ENCODE data around the gene C12orf42. TPM values are rescaled to one million over a fixed set of nuclear protein-coding genes. Genes with fewer than 3 reads are reported as not detected.

The C12orf42 gene
- total RNA-seq, 1 donor: not detected

GRCh38 chr12:103524238-103524875, 28.6 kb upstream of the C12orf42 start:
- no peak for DNase-seq (ENCODE audit: low read depth)
- no peak for TF ChIP-seq CTCF (IDR thresholded peaks at IDR 0.05; ENCODE audit: insufficient read depth, low read depth, low read length)
- H3K4me3 ChIP-seq (ENCODE audit: low read depth, low read length): no peak overlapping the region

- H3K4me3 ChIP-seq (ENCODE audit: low read depth, low read length): no peak overlapping the region
- DNase-seq (ENCODE audit: low read depth): no peak
- TF ChIP-seq CTCF (IDR thresholded peaks at IDR 0.05; ENCODE audit: insufficient read depth, low read depth, low read length): no peak
These were observed 28.0 kb upstream of the C12orf42 start for GRCh38 chr12:103523771-103524170.

- H3K4me3 ChIP-seq (ENCODE audit: low read depth, low read length): no peak overlapping the region
- TF ChIP-seq CTCF (IDR thresholded peaks at IDR 0.05; ENCODE audit: insufficient read depth, low read depth, low read length): no peak
- DNase-seq (ENCODE audit: low read depth): no peak
These were observed 25.0 kb upstream of the C12orf42 start for GRCh38 chr12:103520686-103521215.

GRCh38 chr12:103519632-103520031, 23.9 kb upstream of the C12orf42 start:
- no peak for DNase-seq (ENCODE audit: low read depth)
- no peak for TF ChIP-seq CTCF (IDR thresholded peaks at IDR 0.05; ENCODE audit: insufficient read depth, low read depth, low read length)
- no peak overlapping the region for H3K4me3 ChIP-seq (ENCODE audit: low read depth, low read length)

GRCh38 chr12:103518899-103519298, 23.1 kb upstream of the C12orf42 start:
- no peak overlapping the region for H3K4me3 ChIP-seq (ENCODE audit: low read depth, low read length)
- no peak for DNase-seq (ENCODE audit: low read depth)
- no peak for TF ChIP-seq CTCF (IDR thresholded peaks at IDR 0.05; ENCODE audit: insufficient read depth, low read depth, low read length)

GRCh38 chr12:103517161-103517560, 21.4 kb upstream of the C12orf42 start:
- no peak overlapping the region for H3K4me3 ChIP-seq (ENCODE audit: low read depth, low read length)
- no peak for DNase-seq (ENCODE audit: low read depth)
- no peak for TF ChIP-seq CTCF (IDR thresholded peaks at IDR 0.05; ENCODE audit: insufficient read depth, low read depth, low read length)

- no peak overlapping the region for H3K4me3 ChIP-seq (ENCODE audit: low read depth, low read length)
- TF ChIP-seq CTCF (IDR thresholded peaks at IDR 0.05; ENCODE audit: insufficient read depth, low read depth, low read length): no peak
- no peak for DNase-seq (ENCODE audit: low read depth)
These were observed 19.6 kb upstream of the C12orf42 start for GRCh38 chr12:103515341-103515740.

Data from fibroblast of villous mesenchyme (primary cell).